Measurements from ENCODE around the gene PDE8A. TPM values are rescaled to one million over a fixed set of nuclear protein-coding genes. Genes with fewer than 3 reads are reported as not detected.

The PDE8A gene
- total and polyA plus RNA-seq, 2 donors (not counting 3 experiments of a cell fraction or from before 2014, with no cell fraction given) = 21.3 to 45.7 TPM

DNA sequence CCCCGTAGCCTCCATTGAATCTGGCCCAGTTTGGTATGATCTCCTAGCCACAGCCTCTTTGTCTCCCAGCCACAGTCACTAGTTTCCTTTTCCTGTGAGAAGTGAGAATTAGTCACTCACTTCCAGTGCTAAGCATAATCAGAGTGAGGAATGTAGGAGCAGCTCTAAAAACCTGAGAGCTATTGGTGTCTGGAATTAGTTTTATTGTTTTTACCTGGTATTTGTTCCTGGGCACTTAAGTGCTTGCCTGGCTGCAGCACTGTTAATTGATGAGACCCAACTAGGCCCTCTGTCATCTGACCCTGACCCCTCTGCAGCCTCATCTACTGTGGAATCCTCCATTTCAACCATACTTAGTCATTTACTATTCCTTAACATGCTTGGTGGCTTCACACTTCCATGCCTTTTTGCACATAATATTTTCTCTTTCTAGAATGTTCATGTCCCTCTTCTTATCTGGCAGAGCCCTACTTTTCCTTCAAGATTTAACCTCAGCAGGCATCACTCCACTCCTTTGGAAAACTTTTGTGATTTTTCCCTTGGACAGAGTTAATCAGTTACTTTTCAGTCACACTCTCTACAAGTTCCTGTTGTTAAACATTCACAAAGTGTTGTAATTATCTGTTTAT, 48.8 kb downstream of the PDE8A start:
- DNase-seq (ENCODE audit: low read depth, low spot score) (peak; percentile 82), FAIRE-seq (peak; percentile 89)
- TF ChIP-seq, protein P1, sequence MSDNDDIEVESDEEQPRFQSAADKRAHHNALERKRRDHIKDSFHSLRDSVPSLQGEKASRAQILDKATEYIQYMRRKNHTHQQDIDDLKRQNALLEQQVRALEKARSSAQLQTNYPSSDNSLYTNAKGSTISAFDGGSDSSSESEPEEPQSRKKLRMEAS (IDR thresholded peaks at IDR 0.05; ENCODE audit: insufficient read depth, insufficient read length) = no peak
- TF ChIP-seq GATA2 (IDR thresholded peaks at IDR 0.05; ENCODE audit: insufficient read depth, insufficient read length, low read depth, low read length) = no peak
- peak; percentile 45 for TF ChIP-seq POLR2AphosphoS5 (IDR thresholded peaks at IDR 0.05; ENCODE audit: insufficient read depth, low read depth, low read length)
- peak; percentile 78 for TF ChIP-seq FOS (IDR thresholded peaks at IDR 0.05; ENCODE audit: borderline replicate concordance, insufficient read depth, low read length)
- TF ChIP-seq JUN (IDR thresholded peaks at IDR 0.05; ENCODE audit: borderline replicate concordance, insufficient read depth, insufficient read length, low read depth) = peak; percentile 69
- H3K4me1 ChIP-seq (ENCODE audit: control insufficient read depth, extremely low read depth, insufficient read depth, low read length) = peaks cover 45% of the 10 kb centered on the region
- H2AFZ ChIP-seq (ENCODE audit: low read depth, low read length) = peak overlapping the region; percentile 53
- intact Hi-C loops (cut with micrococcal nuclease) = loop anchor here (2.0 kb wide), 1 partner anchor 16 kb away; no protein-coding TSS in a partner anchor
- H3K9me3 ChIP-seq (replicated peaks; ENCODE audit: control insufficient read depth, insufficient read depth, low read length) = no peaks in the 10 kb centered on the region
- no peaks in the 10 kb centered on the region for H4K20me1 ChIP-seq (replicated peaks; ENCODE audit: control insufficient read depth, extremely low read depth, insufficient read depth, low read length)
- H3K79me2 ChIP-seq (ENCODE audit: control insufficient read depth, insufficient read depth, low read length) = peaks cover 38% of the 10 kb centered on the region
- no peaks in the 10 kb centered on the region for H3K27me3 ChIP-seq (ENCODE audit: control insufficient read depth in 2 of 2, insufficient read depth in 2 of 2, low read length in 2 of 2)
- peak overlapping the region; percentile 48 for H3K4me2 ChIP-seq (ENCODE audit: insufficient read depth, low read length)
- no peaks in the 10 kb centered on the region for H3K36me3 ChIP-seq (ENCODE audit: control insufficient read depth in 2 of 2, extremely low read depth in 1 of 2, insufficient read depth in 2 of 2, low read length in 2 of 2)
- H3K9ac ChIP-seq (replicated peaks; ENCODE audit: extremely low read depth, insufficient read depth, low read length) = peak overlapping the region; percentile 70
- H3K4me3 ChIP-seq (replicated peaks in 1 of 3; ENCODE audit: insufficient read depth in 1 of 3, low read depth in 1 of 3, low read length in 3 of 3) = no peak overlapping the region
- ChIA-PET CTCF (interaction anchor here (0.7 to 1.8 kb wide), 9 partner anchors 8 to 102 kb away, joined by 3 to 13 read pairs (median 6); partner anchors contain the start of gene PDE8A), POLR2A (no interaction called here)
- peak overlapping the region; percentile 94 for H3K27ac ChIP-seq (ENCODE audit: insufficient read depth, low read depth, low read length)
- dilution Hi-C loops (cut with MboI; ENCODE audit: extremely low pct_ligation_motif_present, low sequenced_read_pairs) = no loop called here
- no peaks in the 10 kb centered on the region for H3K9me1 ChIP-seq (replicated peaks; ENCODE audit: control insufficient read depth, extremely low read depth, insufficient read depth, low read length)
- no TSS peak for BruUV-seq (replicated peaks)
